B cell (primary cell): ENCODE data around the gene RFPL1. TPM values are rescaled to one million over a fixed set of nuclear protein-coding genes. Genes with fewer than 3 reads are reported as not detected.

Experiments
- ATAC-seq: fragments of 200-7000 bp; cut with Tn5 transposase; one replicate; pipeline ENCODE4 v1.10.0; 2021; ENCODE audit warnings: low read depth, mild to moderate bottlenecking, moderate number of reproducible peaks, moderate library complexity
- CTCF ChIA-PET: fragments of 350-600 bp; sonication (Branson Sonifier 250); formaldehyde crosslinking; loops from one replicate; lab custom pipeline; 2021; ENCODE audit warnings: antibody characterized with exemption, inconsistent platforms; lab: Charles Lee
- POLR2A ChIA-PET: fragments of 350-600 bp; sonication (Branson Sonifier 250); formaldehyde crosslinking; loops from one replicate; lab custom pipeline; 2021; ENCODE audit warnings: antibody characterized with exemption; lab: Charles Lee
- DNase-seq: peaks from one replicate; pipeline ENCODE4 v3.0.0; 2013
- H2AFZ ChIP-seq: 2 replicates; pipeline ENCODE4 v1.6.1; 2012; ENCODE audit warnings: mild to moderate bottlenecking, low read depth, low read length; ENCODE audit not compliant: insufficient read depth, poor library complexity, severe bottlenecking
- H3K27ac ChIP-seq, 2 donors: 1 replicate in 1 of 2; 2 replicates in 1 of 2; pipeline ENCODE4 v1.5.1; 2012 to 2013; ENCODE audit warnings: low read length in 2 of 2, mild to moderate bottlenecking in 2 of 2, moderate library complexity in 1 of 2
- H3K27me3 ChIP-seq, 4 experiments: fragments of 200-600 bp in 1 of 4; sonication (generic) in 1 of 4; replicated peaks in 1 of 4; 1 replicate in 2 of 4; 2 replicates in 2 of 4; pipeline versions ENCODE4 v1.6.1 to v1.7.0; 2013 to 2016; ENCODE audit warnings: low read length in 3 of 4, mild to moderate bottlenecking in 2 of 4, mixed read lengths in 1 of 4, moderate library complexity in 1 of 4; ENCODE audit not compliant: insufficient read depth in 4 of 4, control insufficient read depth in 3 of 4; ENCODE audit errors: control extremely low read depth in 1 of 4
- H3K36me3 ChIP-seq, 2 experiments: replicated peaks in 1 of 2; 1 replicate in 1 of 2; 2 replicates in 1 of 2; pipeline versions ENCODE4 v1.6.1 to v1.7.1; 2013; ENCODE audit warnings: low read length in 1 of 2; ENCODE audit not compliant: insufficient read depth in 2 of 2, control insufficient read depth in 1 of 2; ENCODE audit errors: control extremely low read depth in 1 of 2, extremely low read depth in 1 of 2
- H3K4me1 ChIP-seq, 2 donors: fragments of 200-600 bp in 1 of 2; sonication (generic) in 1 of 2; 1 replicate in 1 of 2; 2 replicates in 1 of 2; pipeline versions ENCODE4 v1.5.1 to v1.6.1; 2013 to 2017; ENCODE audit warnings: low read length in 2 of 2; ENCODE audit not compliant: control insufficient read depth in 2 of 2, insufficient read depth in 2 of 2
- H3K4me2 ChIP-seq: replicated peaks from 2 replicates; pipeline ENCODE3; 2012; ENCODE audit warnings: mild to moderate bottlenecking, low read depth, low read length; ENCODE audit not compliant: poor library complexity, severe bottlenecking
- H3K4me3 ChIP-seq, 5 experiments: fragments of 200-600 bp in 1 of 5; sonication (generic) in 1 of 5; 1 replicate in 3 of 5; 2 replicates in 2 of 5; pipeline versions ENCODE4 v1.5.1 to v1.7.0; 2011 to 2016; ENCODE audit warnings: low read length in 4 of 5, mild to moderate bottlenecking in 4 of 5, low read depth in 2 of 5, control low read depth in 1 of 5, moderate library complexity in 1 of 5; ENCODE audit not compliant: insufficient read depth in 1 of 5; ENCODE audit errors: control extremely low read depth in 1 of 5, extremely low read depth in 1 of 5
- H3K79me2 ChIP-seq: fragments of 200-600 bp; sonication (generic); one replicate; pipeline ENCODE4 v1.6.0; 2016; ENCODE audit warnings: low read length; ENCODE audit not compliant: control insufficient read depth, insufficient read depth
- H3K9ac ChIP-seq: fragments of 200-600 bp; sonication (generic); 2 replicates; pipeline ENCODE4 v1.6.1; 2017; ENCODE audit warnings: mild to moderate bottlenecking, low read length, moderate library complexity
- H3K9me3 ChIP-seq, 3 donors: one replicate each; pipeline versions ENCODE4 v1.6.1 to v1.7.1; 2013; ENCODE audit warnings: low read length in 2 of 3; ENCODE audit not compliant: control insufficient read depth in 2 of 3, insufficient read depth in 1 of 3; ENCODE audit errors: control extremely low read depth in 1 of 3
- H4K20me1 ChIP-seq: 2 replicates; pipeline ENCODE4 v1.6.0; 2012; ENCODE audit warnings: mild to moderate bottlenecking, low read length; ENCODE audit not compliant: insufficient read depth, control insufficient read depth, poor library complexity, severe bottlenecking
- H3K27ac Mint-ChIP-seq: one replicate; pipeline ENCODE4 v1.8.0; 2021; ENCODE audit warnings: mixed read lengths
- H3K27me3 Mint-ChIP-seq: one replicate; pipeline ENCODE4 v1.8.0; 2021; ENCODE audit warnings: mixed read lengths
- H3K4me1 Mint-ChIP-seq: one replicate; pipeline ENCODE4 v1.8.0; 2021; ENCODE audit warnings: mixed read lengths
- H3K4me3 Mint-ChIP-seq: one replicate; pipeline ENCODE4 v1.8.0; 2021; ENCODE audit warnings: mixed read lengths
- H3K9me3 Mint-ChIP-seq: one replicate; pipeline ENCODE4 v1.8.0; 2022; ENCODE audit warnings: mixed read lengths; ENCODE audit not compliant: insufficient read depth
- CTCF ChIP-seq: fragments of 200-600 bp; IDR thresholded peaks from one replicate; pipeline ENCODE4 v1.8.0; 2022; ENCODE audit warnings: antibody characterized with exemption, mild to moderate bottlenecking
- EZH2 ChIP-seq: IDR thresholded peaks from 2 replicates; pipeline ENCODE4 v1.6.1; 2012; ENCODE audit warnings: borderline replicate concordance, low read depth, mild to moderate bottlenecking, moderate library complexity, low read length; ENCODE audit not compliant: insufficient read depth, poor library complexity, severe bottlenecking
- WGBS: methylation state at CpG from one replicate; pipeline ENCODE4 v1.1.5; 2013; ENCODE audit warnings: missing lambda C conversion rate; ENCODE audit not compliant: insufficient coverage; 5-methylcytosine and 5-hydroxymethylcytosine counted together
- intact Hi-C: fragments of 100-400 bp; cut with micrococcal nuclease; formaldehyde crosslinking; loops from one replicate; pipeline ENCODE4 v1.10.0; 2022
- polyA plus RNA-seq: library from polyadenylated mRNA; depleted of rRNA; stranded (reverse); fragments of >200 nt; gene quantifications from 2 replicates; pipeline ENCODE4 v1.2.3, GENCODE V29; 2012
- total RNA-seq, 2 donors: library from RNA; stranded (reverse); fragments of 120-200 nt in 1 of 2; gene quantifications; 1 replicate in 1 of 2; 2 replicates in 1 of 2; pipeline versions ENCODE4 v1.2.3 to v1.2.4, GENCODE V29; 2013 to 2022

RFPL1 gene
- total and polyA plus RNA-seq, 2 donors (not counting 1 experiment from before 2014, with no cell fraction given): not detected

- peaks cover 5% of the 10 kb centered on the region for H3K4me1 Mint-ChIP-seq
- no peak for TF ChIP-seq EZH2
- no peak for TF ChIP-seq CTCF
- no peaks in the 10 kb centered on the region for H3K9me3 Mint-ChIP-seq
- Histone ChIP-seq H3K4me3 (no peak overlapping the region), H4K20me1 (no peaks in the 10 kb centered on the region), H3K4me2 (no peak overlapping the region), H3K9ac (no peak overlapping the region), H3K9me3 (no peaks in the 10 kb centered on the region), H2AFZ (no peak overlapping the region), H3K36me3 (no peaks in the 10 kb centered on the region), H3K79me2 (no peaks in the 10 kb centered on the region), H3K27me3 (peaks cover 0 to 8% (median 0%) of the 10 kb centered on the region in 4 experiments), H3K27ac (no peak overlapping the region), H3K4me1 (peaks cover 6 to 8% of the 10 kb centered on the region in 2 donors)
- no peak overlapping the region for H3K27ac Mint-ChIP-seq
- no peak overlapping the region for H3K4me3 Mint-ChIP-seq
- no peak for ATAC-seq
- CTCF ChIA-PET: no interaction called here
- intact Hi-C loops: no loop called here
- POLR2A ChIA-PET: no interaction called here
- H3K27me3 Mint-ChIP-seq: peaks cover 13% of the 10 kb centered on the region
- DNase-seq: no peak
- 100% methylated on average over 4 of the region's 7 CpGs for WGBS
Observed at GRCh38 chr22:29426476-29426875, 11.9 kb upstream of the RFPL1 start.

- WGBS: 100% methylated on average over 1 of the region's 2 CpGs
- Histone ChIP-seq H3K9ac (no peak overlapping the region), H3K36me3 (no peaks in the 10 kb centered on the region), H3K27ac (no peak overlapping the region), H4K20me1 (no peaks in the 10 kb centered on the region), H3K27me3 (peaks cover 0 to 8% (median 0%) of the 10 kb centered on the region in 4 experiments), H3K4me1 (peaks cover 0 to 2% of the 10 kb centered on the region in 2 donors), H2AFZ (no peak overlapping the region), H3K79me2 (no peaks in the 10 kb centered on the region), H3K4me3 (no peak overlapping the region), H3K4me2 (no peak overlapping the region), H3K9me3 (no peaks in the 10 kb centered on the region)
- DNase-seq (no peak), ATAC-seq (no peak)
- peaks cover 2% of the 10 kb centered on the region for H3K4me1 Mint-ChIP-seq
- ChIA-PET POLR2A (no interaction called here), CTCF (interaction anchor here (1.3 kb wide), 1 partner anchor 98 kb away, joined by 3 read pairs; no protein-coding TSS in a partner anchor)
- TF ChIP-seq EZH2 (no peak), CTCF (no peak)
- H3K4me3 Mint-ChIP-seq: no peak overlapping the region
- H3K27me3 Mint-ChIP-seq: peaks cover 13% of the 10 kb centered on the region
- intact Hi-C loops: no loop called here
- no peaks in the 10 kb centered on the region for H3K9me3 Mint-ChIP-seq
- H3K27ac Mint-ChIP-seq: no peak overlapping the region
Observed at GRCh38 chr22:29427176-29427760, 11.1 kb upstream of the RFPL1 start.
